ENCODE measurements around the gene SLC44A3. TPM values are rescaled to one million over a fixed set of nuclear protein-coding genes. Genes with fewer than 3 reads are reported as not detected.

Gene SLC44A3
- total and polyA plus RNA-seq, 9 of the 15 experiments (the other 6 are each of a cell fraction or from before 2014, with no cell fraction given) = not detected

- POLR2A ChIA-PET = no interaction called here
Measured at GRCh38 chr1:94772230-94772641, 47.9 kb upstream of the SLC44A3 start.

GRCh38 chr1:94772845-94773244, 47.3 kb upstream of the SLC44A3 start:
- POLR2A ChIA-PET = no interaction called here
- WGBS (ENCODE audit: insufficient coverage, low coverage, missing lambda C conversion rate) = 2% methylated on average over 3 of the region's 3 CpGs
- Histone ChIP-seq H3K4me1 (replicated peaks in 1 of 2; ENCODE audit: control insufficient read depth in 2 of 2, insufficient read depth in 2 of 2, low read length in 2 of 2) (no peaks in the 10 kb centered on the region), H3K9ac (ENCODE audit: insufficient read depth in 1 of 2, low read depth in 2 of 2, low read length in 2 of 2) (no peak overlapping the region), H3K27ac (ENCODE audit: extremely low read depth, low read depth, low read length) (no peak overlapping the region), H3K4me3 (no peak overlapping the region), H4K20me1 (replicated peaks; ENCODE audit: control insufficient read depth, insufficient read depth, low read length) (no peaks in the 10 kb centered on the region), H3K9me3 (replicated peaks; ENCODE audit: control insufficient read depth, insufficient read depth, low read depth, low read length) (no peaks in the 10 kb centered on the region), H3K27me3 (ENCODE audit: control insufficient read depth in 2 of 2, insufficient read depth in 2 of 2, low read length in 2 of 2) (peaks cover 0 to 3% of the 10 kb centered on the region in 2 experiments; a peak in 2 of 5 replicates), H2AFZ (ENCODE audit: low read depth, low read length) (no peak overlapping the region), H3K9me1 (ENCODE audit: control insufficient read depth, insufficient read depth, low read length) (no peaks in the 10 kb centered on the region), H3K4me2 (ENCODE audit: insufficient read depth, low read length) (no peak overlapping the region), H3K36me3 (ENCODE audit: control insufficient read depth, insufficient read depth, low read length) (no peaks in the 10 kb centered on the region), H3K79me2 (ENCODE audit: control insufficient read depth, insufficient read depth, low read length) (no peaks in the 10 kb centered on the region)
- intact Hi-C loops (cut with micrococcal nuclease) = no loop called here
- ATAC-seq (no peak), FAIRE-seq (no peak), DNase-seq (ENCODE audit: extremely low read depth in 1 of 4, low spot score in 3 of 4) (no peak)
- in situ Hi-C loops (cut with MboI) = no loop called here
- no TSS peak for BruUV-seq (replicated peaks)
- CTCF ChIA-PET (ENCODE audit: low intra/inter-chr PET ratio) = no interaction called here
- TF ChIP-seq ARID4B (CRISPR knock-in tag; IDR thresholded peaks at IDR 0.05) (no peak), ZNF121 (CRISPR knock-in tag; conservative IDR thresholded peaks at IDR 0.05) (no peak), RBM14 (IDR thresholded peaks at IDR 0.05; ENCODE audit: borderline replicate concordance, insufficient read depth, low read depth, low read length) (no peak), ARID3B (CRISPR knock-in tag; IDR thresholded peaks at IDR 0.05; ENCODE audit: borderline replicate concordance) (no peak), SMAD2 (IDR thresholded peaks at IDR 0.05; ENCODE audit: low read depth, low read length) (no peak), TBP (optimal IDR thresholded peaks at IDR 0.05; ENCODE audit: low read depth, low read length) (no peak), HMG20A (CRISPR knock-in tag; conservative IDR thresholded peaks at IDR 0.05) (no peak), CBX2 (IDR thresholded peaks at IDR 0.05; ENCODE audit: insufficient read depth, low read length, poor library complexity, severe bottlenecking) (no peak)

More at GRCh38 chr1:94772230-94772641, 47.9 kb upstream of the SLC44A3 start:
- no peaks in the 10 kb centered on the region for H4K20me1 ChIP-seq (replicated peaks; ENCODE audit: control insufficient read depth, insufficient read depth, low read length)
- FAIRE-seq (no peak), ATAC-seq (no peak), DNase-seq (ENCODE audit: extremely low read depth in 1 of 4, low spot score in 3 of 4) (no peak)
- no peaks in the 10 kb centered on the region for H3K9me1 ChIP-seq (ENCODE audit: control insufficient read depth, insufficient read depth, low read length)
- H3K9ac ChIP-seq (ENCODE audit: insufficient read depth in 1 of 2, low read depth in 2 of 2, low read length in 2 of 2) = no peak overlapping the region
- TF ChIP-seq ZEB2 (IDR thresholded peaks at IDR 0.05) = no peak
- no peak for TF ChIP-seq HSF4 (CRISPR knock-in tag; IDR thresholded peaks at IDR 0.05; ENCODE audit: borderline replicate concordance)
- no peak for TF ChIP-seq ZC3H8 (IDR thresholded peaks at IDR 0.05)
- no peak for TF ChIP-seq KLF13 (tag; IDR thresholded peaks at IDR 0.05; ENCODE audit: borderline replicate concordance, low read depth)
- no peak for TF ChIP-seq NEUROD1 (IDR thresholded peaks at IDR 0.05; ENCODE audit: borderline replicate concordance, low read depth, low read length, partially characterized antibody)
- TF ChIP-seq ZFP36 (IDR thresholded peaks at IDR 0.05; ENCODE audit: low read depth, low read length, partially characterized antibody) = no peak
- no peaks in the 10 kb centered on the region for H3K4me1 ChIP-seq (replicated peaks in 1 of 2; ENCODE audit: control insufficient read depth in 2 of 2, insufficient read depth in 2 of 2, low read length in 2 of 2)
- H3K27me3 ChIP-seq (ENCODE audit: control insufficient read depth in 2 of 2, insufficient read depth in 2 of 2, low read length in 2 of 2) = peaks cover 0 to 3% of the 10 kb centered on the region in 2 experiments; a peak in 2 of 5 replicates
- H3K79me2 ChIP-seq (ENCODE audit: control insufficient read depth, insufficient read depth, low read length) = no peaks in the 10 kb centered on the region
- no peak overlapping the region for H3K27ac ChIP-seq (ENCODE audit: extremely low read depth, low read depth, low read length)
- WGBS (ENCODE audit: insufficient coverage, low coverage, missing lambda C conversion rate) = 1% methylated on average over 5 of the region's 5 CpGs
- no peaks in the 10 kb centered on the region for H3K36me3 ChIP-seq (ENCODE audit: control insufficient read depth, insufficient read depth, low read length)
- H3K9me3 ChIP-seq (replicated peaks; ENCODE audit: control insufficient read depth, insufficient read depth, low read depth, low read length) = no peaks in the 10 kb centered on the region
- BruUV-seq (replicated peaks) = no TSS peak
- no peak overlapping the region for H3K4me3 ChIP-seq
- H3K4me2 ChIP-seq (ENCODE audit: insufficient read depth, low read length) = no peak overlapping the region
- intact Hi-C loops (cut with micrococcal nuclease) (no loop called here), in situ Hi-C loops (cut with MboI) (no loop called here)
- CTCF ChIA-PET (ENCODE audit: low intra/inter-chr PET ratio) = no interaction called here
- H2AFZ ChIP-seq (ENCODE audit: low read depth, low read length) = no peak overlapping the region

All from K562 (cell line).